ENCODE results near the gene ZBTB44.
"Not testable (repeated sequence)": the region's sequence is repeated elsewhere in the genome, so short reads cannot be mapped to it uniquely, and the experiment has no call there.

Gene ZBTB44

GRCh38 chr11:130314750-130315285 lies at the start of gene ZBTB44:
ZBTB44 (minus strand) TSS chr11:130314917; CDS start chr11:130261873, 53,044 bp downstream.
- Histone ChIP-seq H3K36me3 (ENCODE audit: control insufficient read depth, insufficient read depth, low read length) (no peaks in the 10 kb centered on the region), H3K4me1 (ENCODE audit: control insufficient read depth, insufficient read depth, low read length) (no peaks in the 10 kb centered on the region), H3K27me3 (ENCODE audit: control insufficient read depth, insufficient read depth, low read length) (no peaks in the 10 kb centered on the region), H3K4me3 (ENCODE audit: low read length) (peak within 1 kb of the TSS; percentile 58), H3K9me3 (ENCODE audit: control insufficient read depth, low read length) (no peaks in the 10 kb centered on the region), H3K9ac (ENCODE audit: low read length) (peak within 1 kb of the TSS; percentile 85)

GRCh38 chr11:130359419-130359818 lies 44.7 kb upstream of the ZBTB44 start:
- H3K36me3 ChIP-seq (ENCODE audit: control insufficient read depth, insufficient read depth, low read length) = no peaks in the 10 kb centered on the region
- no peak overlapping the region for H3K4me3 ChIP-seq (ENCODE audit: low read length)
- no peaks in the 10 kb centered on the region for H3K4me1 ChIP-seq (ENCODE audit: control insufficient read depth, insufficient read depth, low read length)
- no peak overlapping the region for H3K9ac ChIP-seq (ENCODE audit: low read length)
- no peaks in the 10 kb centered on the region for H3K9me3 ChIP-seq (ENCODE audit: control insufficient read depth, low read length)
- H3K27me3 ChIP-seq (ENCODE audit: control insufficient read depth, insufficient read depth, low read length) = no peaks in the 10 kb centered on the region

GRCh38 chr11:130358398-130358797 lies 43.7 kb upstream of the ZBTB44 start:
- H3K27me3 ChIP-seq (ENCODE audit: control insufficient read depth, insufficient read depth, low read length) = no peaks in the 10 kb centered on the region
- no peak overlapping the region for H3K9ac ChIP-seq (ENCODE audit: low read length)
- H3K36me3 ChIP-seq (ENCODE audit: control insufficient read depth, insufficient read depth, low read length) = no peaks in the 10 kb centered on the region
- H3K4me3 ChIP-seq (ENCODE audit: low read length) = no peak overlapping the region
- no peaks in the 10 kb centered on the region for H3K4me1 ChIP-seq (ENCODE audit: control insufficient read depth, insufficient read depth, low read length)
- no peaks in the 10 kb centered on the region for H3K9me3 ChIP-seq (ENCODE audit: control insufficient read depth, low read length)

GRCh38 chr11:130347261-130347660 lies 32.5 kb upstream of the ZBTB44 start:
- no peaks in the 10 kb centered on the region for H3K36me3 ChIP-seq (ENCODE audit: control insufficient read depth, insufficient read depth, low read length)
- H3K9me3 ChIP-seq (ENCODE audit: control insufficient read depth, low read length) = no peaks in the 10 kb centered on the region
- H3K9ac ChIP-seq (ENCODE audit: low read length) = no peak overlapping the region
- no peaks in the 10 kb centered on the region for H3K4me1 ChIP-seq (ENCODE audit: control insufficient read depth, insufficient read depth, low read length)
- H3K27me3 ChIP-seq (ENCODE audit: control insufficient read depth, insufficient read depth, low read length) = no peaks in the 10 kb centered on the region
- no peak overlapping the region for H3K4me3 ChIP-seq (ENCODE audit: low read length)

GRCh38 chr11:130344841-130345240 lies 30.1 kb upstream of the ZBTB44 start:
- H3K27me3 ChIP-seq (ENCODE audit: control insufficient read depth, insufficient read depth, low read length) = no peaks in the 10 kb centered on the region
- no peak overlapping the region for H3K4me3 ChIP-seq (ENCODE audit: low read length)
- no peak overlapping the region for H3K9ac ChIP-seq (ENCODE audit: low read length)
- H3K9me3 ChIP-seq (ENCODE audit: control insufficient read depth, low read length) = no peaks in the 10 kb centered on the region
- H3K4me1 ChIP-seq (ENCODE audit: control insufficient read depth, insufficient read depth, low read length) = no peaks in the 10 kb centered on the region
- H3K36me3 ChIP-seq (ENCODE audit: control insufficient read depth, insufficient read depth, low read length) = no peaks in the 10 kb centered on the region

- H3K9me3 ChIP-seq (ENCODE audit: control insufficient read depth, low read length) = no peaks in the 10 kb centered on the region
These were observed 26.1 kb upstream of the ZBTB44 start for GRCh38 chr11:130340671-130341319.

GRCh38 chr11:130338667-130339066 lies 23.9 kb upstream of the ZBTB44 start:
- Histone ChIP-seq H3K4me3 (ENCODE audit: low read length) (no peak overlapping the region), H3K9ac (ENCODE audit: low read length) (no peak overlapping the region), H3K36me3 (ENCODE audit: control insufficient read depth, insufficient read depth, low read length) (no peaks in the 10 kb centered on the region), H3K4me1 (ENCODE audit: control insufficient read depth, insufficient read depth, low read length) (no peaks in the 10 kb centered on the region), H3K27me3 (ENCODE audit: control insufficient read depth, insufficient read depth, low read length) (no peaks in the 10 kb centered on the region), H3K9me3 (ENCODE audit: control insufficient read depth, low read length) (no peaks in the 10 kb centered on the region)

More at GRCh38 chr11:130340671-130341319, 26.1 kb upstream of the ZBTB44 start:
- H3K27me3 ChIP-seq (ENCODE audit: control insufficient read depth, insufficient read depth, low read length) = no peaks in the 10 kb centered on the region
- H3K4me1 ChIP-seq (ENCODE audit: control insufficient read depth, insufficient read depth, low read length) = no peaks in the 10 kb centered on the region
- no peak overlapping the region for H3K4me3 ChIP-seq (ENCODE audit: low read length)
- no peak overlapping the region for H3K9ac ChIP-seq (ENCODE audit: low read length)
- H3K36me3 ChIP-seq (ENCODE audit: control insufficient read depth, insufficient read depth, low read length) = no peaks in the 10 kb centered on the region

GRCh38 chr11:130337281-130338089 lies 22.8 kb upstream of the ZBTB44 start:
- H3K4me3 ChIP-seq (ENCODE audit: low read length) = no peak overlapping the region
- H3K4me1 ChIP-seq (ENCODE audit: control insufficient read depth, insufficient read depth, low read length) = no peaks in the 10 kb centered on the region
- no peak overlapping the region for H3K9ac ChIP-seq (ENCODE audit: low read length)
- no peaks in the 10 kb centered on the region for H3K36me3 ChIP-seq (ENCODE audit: control insufficient read depth, insufficient read depth, low read length)
- H3K27me3 ChIP-seq (ENCODE audit: control insufficient read depth, insufficient read depth, low read length) = no peaks in the 10 kb centered on the region
- H3K9me3 ChIP-seq (ENCODE audit: control insufficient read depth, low read length) = no peaks in the 10 kb centered on the region

GRCh38 chr11:130331397-130331796 lies 16.7 kb upstream of the ZBTB44 start:
- H3K27me3 ChIP-seq (ENCODE audit: control insufficient read depth, insufficient read depth, low read length); H3K36me3 ChIP-seq (ENCODE audit: control insufficient read depth, insufficient read depth, low read length); H3K9me3 ChIP-seq (ENCODE audit: control insufficient read depth, low read length); H3K9ac ChIP-seq (ENCODE audit: low read length); H3K4me1 ChIP-seq (ENCODE audit: control insufficient read depth, insufficient read depth, low read length); H3K4me3 ChIP-seq (ENCODE audit: low read length): not testable (repeated sequence)

- Histone ChIP-seq H3K9me3 (ENCODE audit: control insufficient read depth, low read length) (no peaks in the 10 kb centered on the region), H3K36me3 (ENCODE audit: control insufficient read depth, insufficient read depth, low read length) (no peaks in the 10 kb centered on the region), H3K4me3 (ENCODE audit: low read length) (no peak overlapping the region), H3K4me1 (ENCODE audit: control insufficient read depth, insufficient read depth, low read length) (no peaks in the 10 kb centered on the region), H3K9ac (ENCODE audit: low read length) (no peak overlapping the region), H3K27me3 (ENCODE audit: control insufficient read depth, insufficient read depth, low read length) (no peaks in the 10 kb centered on the region)
These were observed 15.5 kb upstream of the ZBTB44 start for GRCh38 chr11:130330101-130330684.

GRCh38 chr11:130328420-130328819 lies 13.7 kb upstream of the ZBTB44 start:
- H3K4me3 ChIP-seq (ENCODE audit: low read length) = no peak overlapping the region
- H3K4me1 ChIP-seq (ENCODE audit: control insufficient read depth, insufficient read depth, low read length) = no peaks in the 10 kb centered on the region
- no peaks in the 10 kb centered on the region for H3K27me3 ChIP-seq (ENCODE audit: control insufficient read depth, insufficient read depth, low read length)

GRCh38 chr11:130327716-130328115 lies 13.0 kb upstream of the ZBTB44 start:
- Histone ChIP-seq H3K4me1 (ENCODE audit: control insufficient read depth, insufficient read depth, low read length) (no peaks in the 10 kb centered on the region), H3K36me3 (ENCODE audit: control insufficient read depth, insufficient read depth, low read length) (no peaks in the 10 kb centered on the region), H3K4me3 (ENCODE audit: low read length) (no peak overlapping the region), H3K27me3 (ENCODE audit: control insufficient read depth, insufficient read depth, low read length) (no peaks in the 10 kb centered on the region), H3K9me3 (ENCODE audit: control insufficient read depth, low read length) (no peaks in the 10 kb centered on the region), H3K9ac (ENCODE audit: low read length) (no peak overlapping the region)

More at GRCh38 chr11:130328420-130328819, 13.7 kb upstream of the ZBTB44 start:
- Histone ChIP-seq H3K36me3 (ENCODE audit: control insufficient read depth, insufficient read depth, low read length) (no peaks in the 10 kb centered on the region), H3K9me3 (ENCODE audit: control insufficient read depth, low read length) (no peaks in the 10 kb centered on the region), H3K9ac (ENCODE audit: low read length) (no peak overlapping the region)

Data from mucosa of stomach (tissue), 1 donor.